H1 (cell line): ENCODE measurements around the gene OR51B2.

Experiments used
- CEBPB ChIP-seq: IDR thresholded peaks from 2 replicates; pipeline ENCODE4 v1.6.1; 2012; ENCODE audit warnings: low read depth, low read length
- KDM5A ChIP-seq: fragments of 200-600 bp; IDR thresholded peaks from 2 replicates; pipeline ENCODE4 v1.7.1; 2012; ENCODE audit warnings: mild to moderate bottlenecking, low read length, inconsistent platforms, mixed read lengths
- MAX ChIP-seq: IDR thresholded peaks from 2 replicates; pipeline ENCODE4 v1.6.1; 2012; ENCODE audit warnings: inconsistent platforms
- POLR2A ChIP-seq, 2 experiments: IDR thresholded peaks; 1 replicate in 1 of 2; 2 replicates in 1 of 2; pipeline ENCODE4 v1.6.1; 2011; ENCODE audit warnings: low read depth in 2 of 2, low read length in 2 of 2, mild to moderate bottlenecking in 2 of 2; ENCODE audit errors: control extremely low read depth in 1 of 2
- RAD21 ChIP-seq, 2 experiments: IDR thresholded peaks in 1 of 2; conservative IDR thresholded peaks in 1 of 2; 2 replicates each; pipeline ENCODE4 v1.6.1; 2011; ENCODE audit warnings: low read depth in 2 of 2, low read length in 2 of 2, improper control_type of control experiment in 1 of 2, inconsistent platforms in 1 of 2, mild to moderate bottlenecking in 1 of 2, moderate library complexity in 1 of 2

- TF ChIP-seq RAD21 (IDR thresholded peaks at IDR 0.05 in 1 of 2, conservative IDR thresholded peaks at IDR 0.05 in 1 of 2; ENCODE audit: low read depth in 2 of 2, low read length in 2 of 2), result no peak
- no peak for TF ChIP-seq POLR2A (IDR thresholded peaks at IDR 0.05; ENCODE audit: control extremely low read depth in 1 of 2, low read depth in 2 of 2, low read length in 2 of 2)
- no peak for TF ChIP-seq MAX
- no peak for TF ChIP-seq CEBPB
- no peak for TF ChIP-seq KDM5A
These were observed 11.1 kb upstream of the OR51B2 start for GRCh38 chr11:5335170-5335569.
